Esophagus muscularis mucosa (tissue), 3 donors: ENCODE measurements around the gene RAPGEF2.

Source experiments
- CTCF ChIP-seq, 3 experiments: fragments of 200-600 bp in 2 of 3; fragments of 450-650 bp in 1 of 3; sonication (generic) in 2 of 3; IDR thresholded peaks; one replicate each; pipeline ENCODE4 v1.5.1; 2017 to 2019; ENCODE audit warnings: antibody characterized with exemption in 3 of 3, mild to moderate bottlenecking in 2 of 3, moderate library complexity in 1 of 3
- EP300 ChIP-seq: sonication (generic); formaldehyde crosslinking; IDR thresholded peaks from one replicate; pipeline ENCODE4 v1.6.1; 2017; ENCODE audit warnings: antibody characterized with exemption

- TF ChIP-seq CTCF (IDR thresholded peaks at IDR 0.05) (no peak), EP300 (no peak)
Measured at GRCh38 chr4:159158083-159158617, 55.3 kb downstream of the RAPGEF2 start.
